Measurements from ENCODE around the gene PCMT1.
A peak's percentile ranks its signal among the peaks of the same experiment; 100 is the strongest.
"Not testable (repeated sequence)": the region's sequence is repeated elsewhere in the genome, so short reads cannot be mapped to it uniquely, and the experiment has no call there.

The PCMT1 gene

GRCh38 chr6:149823013-149823412, 73.5 kb downstream of the PCMT1 start:
- DNase-seq = no peak

GRCh38 chr6:149825292-149825691, 75.8 kb downstream of the PCMT1 start:
- no peak for DNase-seq

DNA sequence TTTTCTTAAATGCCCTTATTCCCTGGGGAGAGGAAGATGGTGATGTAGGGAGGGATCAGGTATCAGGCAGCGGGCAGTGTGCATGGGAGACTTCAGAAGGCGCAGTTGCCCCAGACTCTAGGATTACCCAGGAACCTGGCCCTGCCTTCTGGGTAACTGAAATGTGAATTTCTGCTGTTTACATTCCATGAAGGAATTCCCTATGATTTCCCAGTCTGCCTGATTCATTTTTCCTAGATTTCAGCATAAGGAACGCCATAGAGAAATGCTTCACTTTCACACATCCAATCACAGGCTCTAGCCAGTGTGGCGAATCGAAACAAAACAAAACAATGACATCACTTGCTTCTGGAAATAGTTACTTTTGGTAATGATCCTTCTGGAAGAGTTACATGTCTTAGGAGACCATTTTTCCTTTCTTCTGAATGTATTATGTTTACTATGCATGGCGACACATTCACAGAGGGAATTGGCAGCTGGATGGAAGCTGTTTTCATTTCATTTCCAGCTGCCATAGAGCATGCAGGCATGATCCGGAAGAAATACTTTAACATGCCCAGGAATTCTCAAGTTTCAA, 81.3 kb downstream of the PCMT1 start:
- DNase-seq = no peak

GRCh38 chr6:149831308-149831820, 81.8 kb downstream of the PCMT1 start:
- no peak for DNase-seq

- no peak for DNase-seq
Observed at GRCh38 chr6:149833651-149834050, 84.1 kb downstream of the PCMT1 start.

- DNase-seq = peak; percentile 82
Observed at GRCh38 chr6:149834513-149835481, 85.3 kb downstream of the PCMT1 start.

- peak; percentile 44 for DNase-seq
Observed at GRCh38 chr6:149840345-149841075, 91.0 kb downstream of the PCMT1 start.

- no peak for DNase-seq
Observed at GRCh38 chr6:149842331-149842730, 92.8 kb downstream of the PCMT1 start.

- DNase-seq = no peak
Observed at GRCh38 chr6:149843051-149843633, 93.6 kb downstream of the PCMT1 start.

DNA sequence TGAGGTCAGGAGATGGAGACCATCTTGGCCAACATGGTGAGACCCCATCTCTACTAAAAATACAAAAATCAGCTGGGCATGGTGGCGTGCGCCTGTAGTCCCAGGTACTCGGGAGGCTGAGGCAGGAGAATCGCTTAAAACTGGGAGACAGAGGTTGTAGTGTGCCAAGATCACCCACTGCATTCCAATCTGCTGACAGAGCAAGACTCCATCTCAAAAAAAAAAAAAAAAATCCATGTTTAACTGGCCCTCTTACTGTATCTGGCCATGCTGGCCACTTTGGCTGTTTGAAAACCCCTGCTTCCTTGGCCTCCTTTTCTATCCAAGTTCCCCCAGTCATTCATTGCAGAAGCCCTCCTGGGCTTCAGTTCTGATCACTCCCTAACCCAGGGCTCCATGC, 94.5 kb downstream of the PCMT1 start:
- not testable (repeated sequence) for DNase-seq

GRCh38 chr6:149844480-149844879, 94.9 kb downstream of the PCMT1 start:
- no peak for DNase-seq

DNA sequence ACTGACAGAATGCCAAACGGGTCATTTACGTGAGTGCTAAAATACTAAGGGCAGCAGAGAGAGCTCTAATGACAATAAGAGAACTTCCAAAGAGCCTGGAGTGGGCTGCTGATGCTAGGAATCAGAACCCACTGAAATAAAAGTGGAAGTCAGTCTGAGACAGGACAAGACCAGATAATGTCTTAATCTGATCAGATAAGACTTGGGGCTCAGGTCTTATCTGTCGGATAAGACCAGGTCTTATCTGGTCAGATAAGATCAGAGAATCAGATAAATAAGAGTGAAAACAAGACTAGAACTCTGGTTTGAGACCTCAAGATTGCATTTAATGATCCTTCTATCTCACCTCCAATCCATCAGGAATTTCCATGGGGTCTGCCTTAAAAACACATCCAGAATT, 96.0 kb downstream of the PCMT1 start:
- no peak for DNase-seq

- no peak for DNase-seq
Observed at GRCh38 chr6:149846321-149846720, 96.8 kb downstream of the PCMT1 start.

DNA sequence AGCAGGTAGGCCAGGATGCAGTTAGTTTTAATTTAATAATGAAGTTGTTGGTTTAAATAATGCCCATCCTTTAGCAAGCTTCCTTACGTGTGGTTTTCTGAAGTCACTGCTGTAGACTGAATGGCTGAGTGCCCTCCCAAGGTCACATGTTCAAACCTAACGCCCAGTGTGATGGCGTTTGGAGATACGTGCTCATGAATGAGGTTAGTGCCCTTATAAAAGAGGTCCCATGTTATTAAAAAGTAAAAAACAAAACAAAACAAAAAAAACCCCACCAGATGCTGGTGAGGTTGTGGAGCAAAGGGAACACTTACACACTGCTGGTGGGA, 98.4 kb downstream of the PCMT1 start:
- DNase-seq = no peak

DNA sequence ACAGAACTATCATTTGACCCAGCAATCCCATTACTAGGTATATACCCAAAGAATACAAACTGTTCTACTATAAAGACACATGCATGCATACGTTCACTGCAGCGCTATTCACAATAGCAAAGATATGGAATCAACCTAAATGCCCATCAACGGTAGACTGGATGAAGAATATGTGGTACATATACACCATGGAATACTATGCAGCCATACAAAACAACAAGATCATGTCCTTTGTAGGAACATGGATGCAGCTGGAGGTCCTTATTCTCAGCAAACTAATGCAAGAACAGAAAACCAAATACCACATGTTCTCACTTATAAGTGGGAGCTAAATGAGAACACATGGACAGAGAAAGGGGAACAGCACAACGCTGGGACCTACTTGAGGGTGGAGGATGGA, 98.8 kb downstream of the PCMT1 start:
- DNase-seq = not testable (repeated sequence)

DNA sequence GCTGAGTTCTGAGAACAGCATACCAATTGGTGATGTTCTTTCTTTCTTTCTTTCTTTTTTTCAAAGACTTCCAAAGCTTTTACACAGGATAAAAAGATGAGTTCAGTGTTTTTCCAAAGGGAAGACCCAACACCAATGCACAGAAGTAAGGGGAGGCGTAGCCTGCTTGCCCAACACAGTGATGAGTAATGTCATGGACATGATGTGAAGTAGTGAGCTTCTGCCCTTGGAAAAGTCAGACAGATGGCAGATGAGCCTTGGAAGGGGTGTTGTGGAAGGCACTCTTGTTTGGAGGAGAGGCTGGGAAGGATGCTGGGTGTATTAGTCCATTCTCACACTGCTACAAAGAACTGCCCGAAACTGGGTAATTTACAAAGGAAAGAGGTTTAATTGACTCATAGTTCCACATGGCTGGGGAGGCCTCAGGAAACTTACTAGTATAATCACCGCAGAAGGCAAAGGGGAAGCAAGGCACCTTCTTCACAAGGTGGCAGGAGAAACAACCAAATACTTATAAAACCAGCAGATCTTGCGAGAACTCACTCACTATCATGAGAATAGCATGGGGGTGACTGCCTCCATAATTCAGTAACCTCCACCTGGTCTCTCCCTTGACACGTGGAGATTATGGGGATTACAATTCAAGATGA, 102.0 kb downstream of the PCMT1 start:
- no peak for DNase-seq

- DNase-seq = no peak
Observed at GRCh38 chr6:149852180-149852579, 102.6 kb downstream of the PCMT1 start.

DNA sequence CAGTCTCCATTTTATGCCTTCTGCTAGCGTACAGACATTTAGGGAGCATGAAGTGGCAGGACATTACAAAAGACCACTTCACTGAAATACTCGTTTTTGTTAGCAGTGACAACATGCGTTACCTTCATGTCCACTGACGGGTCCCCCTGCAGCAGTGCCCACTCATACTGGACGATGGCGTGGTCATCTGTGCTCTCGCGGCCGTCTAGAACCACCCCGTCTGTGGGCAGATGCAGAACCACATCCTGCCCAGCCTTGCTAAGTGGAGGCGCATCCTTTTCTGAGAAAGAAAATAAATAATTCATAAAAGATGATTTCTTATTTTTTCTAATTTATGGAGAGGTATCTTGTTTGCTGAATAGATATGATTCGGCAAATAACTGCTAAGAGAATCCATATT, 103.3 kb downstream of the PCMT1 start:
- DNase-seq = no peak

- DNase-seq = not testable (repeated sequence)
Observed at GRCh38 chr6:149854017-149854416, 104.5 kb downstream of the PCMT1 start.

- DNase-seq = no peak
Observed at GRCh38 chr6:149854532-149854931, 105.0 kb downstream of the PCMT1 start.

GRCh38 chr6:149855040-149855654, 105.6 kb downstream of the PCMT1 start:
- DNase-seq = no peak

- DNase-seq = no peak
Observed at GRCh38 chr6:149855741-149856140, 106.2 kb downstream of the PCMT1 start.

All from CD4-positive, alpha-beta T cell treated with Interleukin-10 for 1 hour (primary cell).